Prostate gland (tissue), 2 donors: ENCODE measurements around the gene RAB9A. TPM values are rescaled to one million over a fixed set of nuclear protein-coding genes. Genes with fewer than 3 reads are reported as not detected.

Experiments used
- DNase-seq: peaks from one replicate; pipeline ENCODE4 v3.0.0-alpha.2; 2019; ENCODE audit warnings: low spot score
- H3K27ac ChIP-seq, 2 donors: fragments of 200-600 bp; sonication (generic); 2 replicates each; pipeline ENCODE4 v1.5.1; 2017 to 2019
- H3K27me3 ChIP-seq: fragments of 200-600 bp; sonication (generic); replicated peaks from 2 replicates; pipeline ENCODE4 v1.5.1; 2019; ENCODE audit not compliant: insufficient read depth
- H3K36me3 ChIP-seq, 2 donors: fragments of 200-600 bp; sonication (generic); 1 replicate in 1 of 2; 2 replicates in 1 of 2; pipeline versions ENCODE4 v1.5.1 to v1.8.1; 2017 to 2019
- H3K4me1 ChIP-seq: fragments of 200-600 bp; sonication (generic); replicated peaks from 2 replicates; pipeline ENCODE4 v1.5.1; 2019
- H3K4me3 ChIP-seq, 2 donors: fragments of 200-600 bp; sonication (generic); 2 replicates each; pipeline ENCODE4 v1.5.1; 2017 to 2019
- H3K9me3 ChIP-seq: fragments of 200-600 bp; sonication (generic); 2 replicates; pipeline ENCODE4 v1.5.1; 2017
- CTCF ChIP-seq, 4 experiments: fragments of 200-600 bp in 2 of 4; fragments of 450-650 bp in 2 of 4; sonication (generic) in 2 of 4; IDR thresholded peaks; 1 replicate in 3 of 4; 2 replicates in 1 of 4; pipeline ENCODE4 v1.5.1; 2016 to 2019; ENCODE audit warnings: antibody characterized with exemption in 4 of 4, mild to moderate bottlenecking in 2 of 4, moderate library complexity in 2 of 4
- POLR2A ChIP-seq: fragments of 450-650 bp; IDR thresholded peaks from one replicate; pipeline ENCODE4 v1.6.1; 2016; ENCODE audit warnings: antibody characterized with exemption, mild to moderate bottlenecking
- POLR2AphosphoS5 ChIP-seq: sonication (generic); formaldehyde crosslinking; IDR thresholded peaks from one replicate; pipeline ENCODE4 v1.6.1; 2017; ENCODE audit warnings: antibody characterized with exemption
- whole genome bisulfite sequencing: methylation state at CpG from one replicate; pipeline ENCODE4 v1.1.5; 2018; 5-methylcytosine and 5-hydroxymethylcytosine counted together
- intact Hi-C: fragments of 100-400 bp; cut with DNase I; formaldehyde crosslinking; loops from one replicate; pipeline ENCODE4 v1.14.2; 2022
- total RNA-seq, 2 donors: library from RNA; depleted of rRNA; stranded (reverse); fragments of >200 nt; gene quantifications; one replicate each; pipeline ENCODE4 v1.1.0, GENCODE V29; 2016

Gene RAB9A
- total RNA-seq, 2 donors from 2014 or later = 27.3 to 37.7 TPM

- intact Hi-C loops = no loop called here
- no peak for DNase-seq
- WGBS = 31% methylated on average over 3 of the region's 3 CpGs
- H3K27me3 ChIP-seq = no peaks in the 10 kb centered on the region
- H3K9me3 ChIP-seq = no peaks in the 10 kb centered on the region
- H3K27ac ChIP-seq = no peak overlapping the region
- H3K4me3 ChIP-seq = no peak overlapping the region
- no peak for TF ChIP-seq POLR2AphosphoS5
- no peaks in the 10 kb centered on the region for H3K4me1 ChIP-seq
- no peaks in the 10 kb centered on the region for H3K36me3 ChIP-seq
Observed at GRCh38 chrX:13685126-13685763, 3.7 kb upstream of the RAB9A start.

- TF ChIP-seq POLR2A (no peak), CTCF (IDR thresholded peaks at IDR 0.05) (no peak), POLR2AphosphoS5 (no peak)
- no peak for DNase-seq
- Histone ChIP-seq H3K9me3 (no peaks in the 10 kb centered on the region), H3K4me1 (no peaks in the 10 kb centered on the region), H3K36me3 (no peaks in the 10 kb centered on the region), H3K27me3 (no peaks in the 10 kb centered on the region), H3K27ac (no peak overlapping the region), H3K4me3 (no peak overlapping the region)
- 93% methylated on average over 1 of the region's 1 CpG for WGBS
- intact Hi-C loops = no loop called here
Observed at GRCh38 chrX:13687203-13687602, 1.7 kb upstream of the RAB9A start.

GRCh38 chrX:13688384-13688957 lies 457 bp upstream of the RAB9A start:
- WGBS = 5% methylated on average over 13 of the region's 13 CpGs
- DNase-seq = no peak
- Histone ChIP-seq H3K4me3 (peak overlapping the region; percentile 56 to 66), H3K27me3 (no peaks in the 10 kb centered on the region), H3K9me3 (no peaks in the 10 kb centered on the region), H3K27ac (peak overlapping the region; percentile 90 to 94), H3K4me1 (no peaks in the 10 kb centered on the region), H3K36me3 (no peaks in the 10 kb centered on the region)
- intact Hi-C loops = loop anchor here (2.0 kb wide), 1 partner anchor 46 kb away; the partner anchor contains the start of genes OFD1 and TRAPPC2
- TF ChIP-seq CTCF (IDR thresholded peaks at IDR 0.05) (no peak), POLR2AphosphoS5 (no peak), POLR2A (no peak)

GRCh38 chrX:13689741-13690211 lies 848 bp downstream of the RAB9A start:
- no peak for DNase-seq
- peak overlapping the region; percentile 56 to 66 for H3K4me3 ChIP-seq
- WGBS = under 1% methylated on average over 16 of the region's 16 CpGs
- no peaks in the 10 kb centered on the region for H3K4me1 ChIP-seq
- TF ChIP-seq POLR2AphosphoS5 = no peak
- no peak for TF ChIP-seq POLR2A
- no peak for TF ChIP-seq CTCF (IDR thresholded peaks at IDR 0.05)
- H3K9me3 ChIP-seq = no peaks in the 10 kb centered on the region
- H3K36me3 ChIP-seq = no peaks in the 10 kb centered on the region
- H3K27me3 ChIP-seq = no peaks in the 10 kb centered on the region
- intact Hi-C loops = loop anchor here (2.0 kb wide), 1 partner anchor 45 kb away; the partner anchor contains the start of genes OFD1 and TRAPPC2
- peak overlapping the region; percentile 90 to 94 for H3K27ac ChIP-seq

GRCh38 chrX:13690836-13691235 lies 1.9 kb downstream of the RAB9A start:
- H3K27me3 ChIP-seq = no peaks in the 10 kb centered on the region
- no peak for TF ChIP-seq POLR2AphosphoS5
- no peaks in the 10 kb centered on the region for H3K9me3 ChIP-seq
- H3K4me3 ChIP-seq = no peak overlapping the region
- H3K36me3 ChIP-seq = no peaks in the 10 kb centered on the region
- H3K27ac ChIP-seq = no peak overlapping the region
- no peak for DNase-seq
- intact Hi-C loops = no loop called here
- WGBS = 52% methylated on average over 3 of the region's 3 CpGs
- H3K4me1 ChIP-seq = no peaks in the 10 kb centered on the region
